HG03558 (cell line): ENCODE measurements around the gene RNF220.
"Not testable (repeated sequence)": the region's sequence is repeated elsewhere in the genome, so short reads cannot be mapped to it uniquely, and the experiment has no call there.

Experiments used
- ATAC-seq: cut with Tn5 transposase; IDR thresholded peaks from one replicate; pipeline ENCODE4 v1.9.1; 2021; ENCODE audit warnings: moderate number of reproducible peaks; ENCODE audit not compliant: unreplicated experiment; ENCODE audit errors: extremely low read depth

RNF220 gene

GRCh38 chr1:44484155-44484688 is 79.2 kb downstream of the RNF220 start:
- no peak for ATAC-seq

- ATAC-seq = no peak
Measured at GRCh38 chr1:44485229-44485933, 80.3 kb downstream of the RNF220 start.

- ATAC-seq = no peak
Measured at GRCh38 chr1:44485934-44486460, 80.9 kb downstream of the RNF220 start.

GRCh38 chr1:44489481-44489880 is 84.4 kb downstream of the RNF220 start:
- no peak for ATAC-seq

- ATAC-seq = no peak
Measured at GRCh38 chr1:44496541-44497171, 91.6 kb downstream of the RNF220 start.

- ATAC-seq = no peak
Measured at GRCh38 chr1:44497422-44498170, 92.5 kb downstream of the RNF220 start.

- no peak for ATAC-seq
Measured at GRCh38 chr1:44499306-44499705, 94.3 kb downstream of the RNF220 start.

- ATAC-seq = no peak
Measured at GRCh38 chr1:44500181-44501046, 95.4 kb downstream of the RNF220 start.

GRCh38 chr1:44501047-44501890 is 96.2 kb downstream of the RNF220 start:
- ATAC-seq = no peak

- not testable (repeated sequence) for ATAC-seq
Measured at GRCh38 chr1:44502823-44503222, 97.8 kb downstream of the RNF220 start.

- ATAC-seq = no peak
Measured at GRCh38 chr1:44503625-44504024, 98.6 kb downstream of the RNF220 start.

- ATAC-seq = no peak
Measured at GRCh38 chr1:44505210-44505993, 100.3 kb downstream of the RNF220 start.

GRCh38 chr1:44507490-44508396 is 102.7 kb downstream of the RNF220 start:
- ATAC-seq = no peak

GRCh38 chr1:44508397-44508745 is 103.3 kb downstream of the RNF220 start:
- ATAC-seq = no peak

- ATAC-seq = no peak
Measured at GRCh38 chr1:44511363-44511762, 106.3 kb downstream of the RNF220 start.

- ATAC-seq = no peak
Measured at GRCh38 chr1:44511769-44512168, 106.7 kb downstream of the RNF220 start.

- no peak for ATAC-seq
Measured at GRCh38 chr1:44512313-44512885, 107.3 kb downstream of the RNF220 start.
